ENCODE results near the gene ADM5.

DNA sequence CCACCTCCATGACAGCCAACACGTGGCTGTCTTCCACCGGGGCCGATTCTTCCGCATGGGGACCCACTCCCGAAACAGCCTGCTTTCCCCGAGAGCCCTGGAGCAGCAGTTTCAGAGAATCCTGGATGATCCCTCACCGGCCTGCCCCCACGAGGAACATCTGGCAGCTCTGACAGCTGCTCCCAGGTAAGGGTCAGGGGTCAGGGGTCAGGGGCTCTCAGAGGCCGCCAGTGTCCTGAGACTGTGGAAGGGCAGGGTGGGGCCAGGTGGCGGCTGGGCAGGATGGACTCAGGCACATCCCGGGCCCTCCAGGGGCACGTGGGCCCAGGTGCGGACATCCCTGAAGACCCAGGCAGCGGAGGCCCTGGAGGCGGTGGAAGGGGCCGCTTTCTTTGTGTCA lies 16.5 kb downstream of the ADM5 start:
- TF ChIP-seq, protein P1, sequence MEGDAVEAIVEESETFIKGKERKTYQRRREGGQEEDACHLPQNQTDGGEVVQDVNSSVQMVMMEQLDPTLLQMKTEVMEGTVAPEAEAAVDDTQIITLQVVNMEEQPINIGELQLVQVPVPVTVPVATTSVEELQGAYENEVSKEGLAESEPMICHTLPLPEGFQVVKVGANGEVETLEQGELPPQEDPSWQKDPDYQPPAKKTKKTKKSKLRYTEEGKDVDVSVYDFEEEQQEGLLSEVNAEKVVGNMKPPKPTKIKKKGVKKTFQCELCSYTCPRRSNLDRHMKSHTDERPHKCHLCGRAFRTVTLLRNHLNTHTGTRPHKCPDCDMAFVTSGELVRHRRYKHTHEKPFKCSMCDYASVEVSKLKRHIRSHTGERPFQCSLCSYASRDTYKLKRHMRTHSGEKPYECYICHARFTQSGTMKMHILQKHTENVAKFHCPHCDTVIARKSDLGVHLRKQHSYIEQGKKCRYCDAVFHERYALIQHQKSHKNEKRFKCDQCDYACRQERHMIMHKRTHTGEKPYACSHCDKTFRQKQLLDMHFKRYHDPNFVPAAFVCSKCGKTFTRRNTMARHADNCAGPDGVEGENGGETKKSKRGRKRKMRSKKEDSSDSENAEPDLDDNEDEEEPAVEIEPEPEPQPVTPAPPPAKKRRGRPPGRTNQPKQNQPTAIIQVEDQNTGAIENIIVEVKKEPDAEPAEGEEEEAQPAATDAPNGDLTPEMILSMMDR (IDR thresholded peaks at IDR 0.05 in 2 of 3, conservative IDR thresholded peaks at IDR 0.05 in 1 of 3; ENCODE audit: control insufficient read depth in 2 of 3, extremely low read depth in 1 of 3, insufficient read depth in 1 of 3, low read depth in 3 of 3, low read length in 3 of 3): no peak
- TF ChIP-seq ZNF274 (IDR thresholded peaks at IDR 0.05; ENCODE audit: insufficient read depth, insufficient read length): no peak
